ENCODE results near the gene GLOD4.
"Not testable (repeated sequence)": the region's sequence is repeated elsewhere in the genome, so short reads cannot be mapped to it uniquely, and the experiment has no call there.

GLOD4 gene

GRCh38 chr17:781805-782731 lies at the start of gene GLOD4, which contains the start of gene MRM3:
Gene GLOD4, minus strand, starts transcription at chr17:782280. Its CDS starts 25 bp downstream, at chr17:782255.
Gene MRM3, plus strand, starts transcription at chr17:782353. Its CDS starts 26 bp downstream, at chr17:782379.
- DNase-seq, result peak; percentile 44 to 81

- DNase-seq, result no peak
These were observed 48.9 kb upstream of the GLOD4 start for GRCh38 chr17:830950-831349.

- no peak for DNase-seq
These were observed 48.3 kb upstream of the GLOD4 start for GRCh38 chr17:830381-830780.

GRCh38 chr17:829614-830013 lies 47.5 kb upstream of the GLOD4 start:
- not testable (repeated sequence) for DNase-seq

GRCh38 chr17:828761-829160 lies 46.7 kb upstream of the GLOD4 start:
- DNase-seq, result no peak

GRCh38 chr17:826778-827177 lies 44.7 kb upstream of the GLOD4 start:
- DNase-seq, result no peak

- DNase-seq, result no peak
These were observed 43.1 kb upstream of the GLOD4 start for GRCh38 chr17:825216-825615.

- no peak for DNase-seq
These were observed 42.3 kb upstream of the GLOD4 start for GRCh38 chr17:824378-824777.

GRCh38 chr17:823501-823902 lies 41.4 kb upstream of the GLOD4 start:
- DNase-seq, result no peak

GRCh38 chr17:819251-819650 lies 37.2 kb upstream of the GLOD4 start:
- no peak for DNase-seq

- DNase-seq, result no peak
These were observed 32.3 kb upstream of the GLOD4 start for GRCh38 chr17:814371-814770.

- no peak for DNase-seq
These were observed 30.6 kb upstream of the GLOD4 start for GRCh38 chr17:812638-813204.

GRCh38 chr17:811051-811784 lies 29.1 kb upstream of the GLOD4 start:
- DNase-seq, result no peak

- DNase-seq, result no peak
These were observed 25.6 kb upstream of the GLOD4 start for GRCh38 chr17:807523-808294.

- DNase-seq, result no peak
These were observed 24.9 kb upstream of the GLOD4 start for GRCh38 chr17:806781-807522.

- no peak for DNase-seq
These were observed 24.3 kb upstream of the GLOD4 start for GRCh38 chr17:806346-806745.

GRCh38 chr17:805886-806285 lies 23.8 kb upstream of the GLOD4 start:
- DNase-seq, result not testable (repeated sequence)

- DNase-seq, result no peak
These were observed 22.7 kb upstream of the GLOD4 start for GRCh38 chr17:804541-805435.

- no peak for DNase-seq
These were observed 21.1 kb upstream of the GLOD4 start for GRCh38 chr17:802901-803881.

GRCh38 chr17:802481-802880 lies 20.4 kb upstream of the GLOD4 start:
- DNase-seq, result no peak

All from SW 1271 (cell line).